Measurements from ENCODE around the gene ADAR.
"Not testable (repeated sequence)": the region's sequence is repeated elsewhere in the genome, so short reads cannot be mapped to it uniquely, and the experiment has no call there.

Gene ADAR, protein sequence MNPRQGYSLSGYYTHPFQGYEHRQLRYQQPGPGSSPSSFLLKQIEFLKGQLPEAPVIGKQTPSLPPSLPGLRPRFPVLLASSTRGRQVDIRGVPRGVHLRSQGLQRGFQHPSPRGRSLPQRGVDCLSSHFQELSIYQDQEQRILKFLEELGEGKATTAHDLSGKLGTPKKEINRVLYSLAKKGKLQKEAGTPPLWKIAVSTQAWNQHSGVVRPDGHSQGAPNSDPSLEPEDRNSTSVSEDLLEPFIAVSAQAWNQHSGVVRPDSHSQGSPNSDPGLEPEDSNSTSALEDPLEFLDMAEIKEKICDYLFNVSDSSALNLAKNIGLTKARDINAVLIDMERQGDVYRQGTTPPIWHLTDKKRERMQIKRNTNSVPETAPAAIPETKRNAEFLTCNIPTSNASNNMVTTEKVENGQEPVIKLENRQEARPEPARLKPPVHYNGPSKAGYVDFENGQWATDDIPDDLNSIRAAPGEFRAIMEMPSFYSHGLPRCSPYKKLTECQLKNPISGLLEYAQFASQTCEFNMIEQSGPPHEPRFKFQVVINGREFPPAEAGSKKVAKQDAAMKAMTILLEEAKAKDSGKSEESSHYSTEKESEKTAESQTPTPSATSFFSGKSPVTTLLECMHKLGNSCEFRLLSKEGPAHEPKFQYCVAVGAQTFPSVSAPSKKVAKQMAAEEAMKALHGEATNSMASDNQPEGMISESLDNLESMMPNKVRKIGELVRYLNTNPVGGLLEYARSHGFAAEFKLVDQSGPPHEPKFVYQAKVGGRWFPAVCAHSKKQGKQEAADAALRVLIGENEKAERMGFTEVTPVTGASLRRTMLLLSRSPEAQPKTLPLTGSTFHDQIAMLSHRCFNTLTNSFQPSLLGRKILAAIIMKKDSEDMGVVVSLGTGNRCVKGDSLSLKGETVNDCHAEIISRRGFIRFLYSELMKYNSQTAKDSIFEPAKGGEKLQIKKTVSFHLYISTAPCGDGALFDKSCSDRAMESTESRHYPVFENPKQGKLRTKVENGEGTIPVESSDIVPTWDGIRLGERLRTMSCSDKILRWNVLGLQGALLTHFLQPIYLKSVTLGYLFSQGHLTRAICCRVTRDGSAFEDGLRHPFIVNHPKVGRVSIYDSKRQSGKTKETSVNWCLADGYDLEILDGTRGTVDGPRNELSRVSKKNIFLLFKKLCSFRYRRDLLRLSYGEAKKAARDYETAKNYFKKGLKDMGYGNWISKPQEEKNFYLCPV

DNA sequence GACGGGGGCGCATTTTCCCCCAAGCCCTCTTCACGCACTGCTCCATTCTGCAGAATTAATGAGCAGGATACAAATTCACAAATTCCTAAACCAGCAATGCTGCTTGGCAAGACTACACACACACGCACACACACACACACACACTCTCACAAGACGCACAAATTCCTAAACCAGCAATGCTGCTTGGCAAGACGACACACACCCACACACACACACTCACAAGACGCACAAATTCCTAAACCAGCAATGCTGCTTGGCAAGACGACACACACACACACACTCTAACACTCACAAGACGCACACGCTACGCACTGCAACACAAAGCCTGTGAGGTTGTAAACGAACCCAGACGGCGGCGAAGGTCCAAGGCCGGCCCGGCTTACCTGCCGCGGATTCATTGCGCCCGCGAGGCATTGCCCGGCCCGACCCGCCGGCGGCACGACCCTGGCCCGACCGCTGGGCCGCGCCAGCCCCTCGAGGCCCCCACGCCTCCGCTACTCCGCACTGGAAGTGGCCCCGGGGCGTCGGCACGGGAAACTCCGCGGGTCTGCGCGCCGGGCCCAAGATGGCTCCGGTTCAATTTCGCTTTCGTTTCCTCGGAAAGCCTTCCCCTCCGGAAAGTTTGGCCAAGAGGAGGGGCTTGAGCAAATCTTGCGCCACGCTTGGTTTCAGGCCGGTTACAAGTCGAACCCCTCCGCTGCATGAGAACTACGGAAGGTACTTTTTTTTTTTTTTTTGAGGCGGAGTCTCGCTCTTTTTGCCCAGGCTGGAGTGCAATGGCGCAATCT, at the start of gene ADAR:
TSS of gene ADAR (minus strand) at position 578 of the 788 bp plus-strand sequence. CDS start at position 398, 180 bp downstream.
- peak; percentile 92 for DNase-seq

DNA sequence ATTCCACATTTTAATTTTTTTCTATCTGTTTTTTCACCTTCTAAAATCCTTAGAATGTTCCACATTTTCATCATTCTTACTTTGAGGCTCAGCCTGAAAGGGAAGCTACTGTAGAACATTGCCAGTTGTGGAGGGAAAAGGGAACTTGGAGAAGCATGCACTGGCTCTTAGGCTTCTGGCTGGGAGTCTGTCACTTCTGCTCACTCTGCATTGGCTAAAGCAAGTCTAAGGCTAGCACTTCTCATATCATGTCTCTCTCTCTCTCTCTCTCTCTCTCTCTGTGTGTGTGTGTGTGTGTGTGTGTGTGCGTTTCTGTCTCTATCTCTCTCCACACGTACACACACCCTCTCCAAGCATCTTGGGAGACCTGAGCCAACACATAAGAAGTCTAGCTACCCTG, 49.6 kb upstream of the ADAR start:
- no peak for DNase-seq

DNA sequence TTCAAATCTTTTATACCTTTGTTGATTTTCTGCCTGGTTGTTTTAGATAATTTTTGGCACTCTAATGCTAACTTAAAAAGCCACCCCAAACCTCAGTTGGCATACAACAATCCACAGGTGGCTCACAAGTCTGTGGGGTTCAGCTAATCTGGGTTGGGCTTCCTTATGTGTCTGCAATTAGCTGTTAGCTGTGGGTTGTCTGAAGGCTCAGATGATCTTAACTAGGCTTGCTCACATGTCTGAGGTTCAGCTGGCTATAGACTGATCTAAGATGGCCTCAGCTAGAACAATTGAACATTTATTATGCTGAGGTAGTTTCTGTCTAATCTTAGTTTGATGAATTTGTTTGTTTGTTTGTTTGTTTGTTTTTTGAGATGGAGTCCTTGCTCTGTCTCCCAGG, 44.9 kb upstream of the ADAR start:
- no peak for DNase-seq

DNA sequence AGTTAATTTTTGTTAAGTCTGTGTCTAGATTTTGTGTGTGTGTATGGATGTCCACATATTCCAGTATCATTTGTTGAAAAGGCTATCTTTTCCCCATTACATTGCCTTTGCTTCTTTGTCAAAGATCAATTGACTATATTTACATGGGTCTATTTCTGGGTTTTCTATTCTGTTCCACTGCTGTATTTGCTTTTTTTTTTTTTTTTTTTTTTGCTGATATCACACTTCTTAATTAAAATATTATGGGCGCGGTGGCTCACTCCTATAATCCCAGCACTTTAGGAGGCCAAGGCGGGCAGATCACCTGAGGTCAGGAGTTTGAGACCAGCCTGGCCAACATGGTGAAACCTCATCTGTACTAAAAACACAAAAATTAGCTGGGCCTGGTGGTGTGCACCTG, 36.7 kb upstream of the ADAR start:
- not testable (repeated sequence) for DNase-seq

DNA sequence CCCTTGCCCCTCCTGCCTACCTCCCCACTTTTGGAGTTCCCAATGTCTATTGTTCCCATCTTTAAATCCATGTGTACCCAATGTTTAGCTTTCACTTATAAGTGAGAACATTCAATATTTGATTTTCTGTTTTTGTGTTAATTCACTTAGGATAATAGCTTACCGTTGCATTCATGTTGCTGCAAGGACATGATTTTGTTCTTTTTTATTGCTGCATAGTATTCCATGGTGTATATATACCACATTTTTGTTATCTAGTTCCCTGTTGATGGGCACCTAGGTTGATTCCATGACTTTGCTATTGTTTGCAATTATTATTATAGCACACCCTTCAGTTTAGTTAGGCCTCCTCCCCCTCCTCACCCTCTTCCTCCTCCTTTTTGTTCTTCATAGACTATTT, 33.5 kb upstream of the ADAR start:
- no peak for DNase-seq

DNA sequence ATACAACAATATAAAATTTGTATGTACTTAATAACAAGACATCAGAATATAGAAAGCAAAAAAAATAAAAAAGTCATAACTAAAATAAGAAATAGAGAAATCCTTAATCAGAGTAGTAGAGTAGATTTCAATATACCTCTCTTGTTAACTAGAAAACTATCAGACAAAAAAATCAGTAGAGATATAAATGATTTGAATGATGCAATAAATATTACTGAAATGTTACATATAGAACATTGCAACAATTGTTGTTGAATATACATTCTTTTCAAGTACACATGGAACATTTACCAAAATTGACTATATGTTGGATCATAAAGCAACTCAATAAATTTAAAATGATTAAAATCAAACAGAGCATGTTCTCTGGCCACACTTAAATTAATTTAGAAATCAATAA, 31.9 kb upstream of the ADAR start:
- no peak for DNase-seq

DNA sequence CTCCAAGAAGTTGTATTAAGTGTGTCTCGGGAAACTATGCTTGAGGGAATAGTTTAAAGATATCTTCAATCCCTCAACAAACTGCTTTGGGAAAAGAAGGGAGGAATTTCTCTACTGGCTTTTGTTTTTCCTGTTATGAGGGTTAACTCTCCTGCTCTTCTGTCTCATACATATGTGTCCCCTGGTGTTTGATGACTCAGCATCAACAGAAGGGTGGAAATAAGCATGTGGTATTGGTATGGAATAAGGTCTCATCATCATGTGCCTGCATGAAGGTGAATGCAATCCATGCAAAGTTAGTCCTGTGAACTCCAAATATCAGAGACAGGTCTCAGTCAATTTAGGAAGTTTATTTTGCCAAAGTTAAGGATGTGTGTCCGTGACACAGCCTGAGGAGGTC, 27.2 kb upstream of the ADAR start:
- DNase-seq = no peak

DNA sequence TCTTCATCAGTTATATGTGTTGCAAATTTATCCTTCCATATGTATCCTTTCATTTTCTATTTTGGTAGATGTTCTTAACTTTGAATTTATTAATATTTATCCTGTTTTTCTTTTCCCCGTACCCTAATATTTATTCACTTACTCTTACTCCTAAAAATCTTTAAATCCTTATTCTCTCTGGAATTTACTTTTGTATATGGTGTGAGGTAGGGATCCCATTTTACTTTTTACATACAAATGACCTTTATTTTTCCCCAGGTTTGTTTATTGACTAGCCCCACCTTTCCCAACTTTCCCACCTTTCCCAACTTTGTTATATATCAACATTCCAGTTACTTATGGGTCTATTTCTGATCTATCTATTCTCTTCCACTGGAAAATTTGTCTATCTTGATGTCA, 21.7 kb upstream of the ADAR start:
- DNase-seq = no peak

DNA sequence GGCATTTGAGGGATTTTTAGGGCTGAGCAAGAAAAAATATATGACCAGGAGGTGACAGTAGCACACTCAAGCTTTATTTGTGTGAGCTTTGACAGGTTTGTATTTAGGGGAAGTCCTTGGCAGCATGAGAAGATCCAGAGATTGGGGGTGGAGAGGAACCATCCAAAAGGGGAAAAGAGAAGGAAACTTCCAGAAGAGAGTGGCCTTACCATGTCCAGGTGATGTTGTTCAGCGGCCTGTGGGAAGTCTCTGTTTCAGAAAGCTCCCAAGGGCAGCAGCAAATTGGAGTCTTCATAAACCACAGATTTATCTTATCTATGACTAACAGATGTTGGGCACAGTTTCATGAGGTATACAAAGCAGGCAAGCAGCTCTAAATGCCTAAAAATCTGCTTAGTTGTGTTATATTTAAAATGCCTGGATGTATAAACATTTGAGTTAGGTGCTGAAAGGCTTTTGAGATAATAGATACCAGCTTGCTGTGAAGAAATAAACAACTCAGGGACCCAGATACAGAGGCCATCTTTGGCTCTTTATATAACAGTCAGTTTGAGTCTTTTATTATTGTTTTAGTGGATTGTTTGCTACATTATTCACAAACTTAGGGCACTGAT, 21.2 kb upstream of the ADAR start:
- no peak for DNase-seq

DNA sequence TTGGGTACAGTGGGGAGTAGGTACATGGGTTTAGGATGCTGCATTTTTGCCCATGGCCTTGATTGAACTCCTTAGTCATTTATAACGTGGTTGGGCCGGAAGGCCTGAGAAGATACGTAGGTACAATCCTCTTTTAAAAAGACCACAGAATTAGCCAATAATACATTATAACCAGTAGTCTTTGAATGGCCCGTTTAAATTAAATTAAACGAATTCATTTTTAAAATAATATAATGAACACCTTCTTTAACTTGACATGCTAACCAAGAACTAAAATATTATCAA, 20.1 kb upstream of the ADAR start:
- no peak for DNase-seq

DNA sequence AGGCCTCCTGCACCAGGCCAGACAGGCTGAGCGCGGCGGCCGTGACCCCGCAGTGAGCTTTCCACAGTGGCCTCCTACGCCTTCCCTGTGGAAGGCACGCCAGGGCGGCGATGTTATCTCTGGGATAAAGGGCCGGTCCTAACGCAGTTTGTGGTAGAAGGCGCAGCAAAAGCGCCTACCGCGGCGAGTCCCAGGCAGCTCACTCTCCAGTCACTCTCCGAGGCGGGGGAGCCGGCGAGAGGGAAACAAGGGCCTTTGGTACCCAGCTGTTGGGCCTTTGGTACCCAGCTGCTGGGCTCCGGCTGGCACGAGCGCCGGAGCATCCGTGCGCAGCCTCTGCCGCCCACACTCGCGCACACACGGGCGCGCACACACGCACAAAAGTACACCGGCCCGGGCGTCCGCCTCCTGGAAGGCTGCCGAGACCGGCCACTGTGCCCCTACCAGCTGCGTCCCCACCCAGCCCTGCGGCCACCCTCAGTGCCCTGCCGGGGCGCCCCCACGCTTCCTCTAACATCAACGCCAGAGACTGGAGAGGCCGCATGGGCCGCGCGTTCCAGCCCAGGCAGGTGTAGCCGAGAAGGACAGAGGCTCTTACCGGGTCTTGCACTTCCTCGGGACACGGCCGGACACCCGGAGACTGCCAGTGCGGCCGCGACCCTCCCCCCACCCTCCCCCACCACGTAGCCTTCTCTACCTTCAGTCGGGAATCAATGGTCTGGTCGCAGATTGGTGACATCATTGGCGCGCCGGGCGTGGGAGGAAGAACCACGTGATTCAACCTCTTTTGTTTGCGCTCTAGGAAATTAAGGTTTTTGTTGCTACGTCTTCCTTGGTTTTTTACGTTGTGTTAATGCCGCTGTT, 19.5 kb upstream of the ADAR start:
- DNase-seq = peak; percentile 89

DNA sequence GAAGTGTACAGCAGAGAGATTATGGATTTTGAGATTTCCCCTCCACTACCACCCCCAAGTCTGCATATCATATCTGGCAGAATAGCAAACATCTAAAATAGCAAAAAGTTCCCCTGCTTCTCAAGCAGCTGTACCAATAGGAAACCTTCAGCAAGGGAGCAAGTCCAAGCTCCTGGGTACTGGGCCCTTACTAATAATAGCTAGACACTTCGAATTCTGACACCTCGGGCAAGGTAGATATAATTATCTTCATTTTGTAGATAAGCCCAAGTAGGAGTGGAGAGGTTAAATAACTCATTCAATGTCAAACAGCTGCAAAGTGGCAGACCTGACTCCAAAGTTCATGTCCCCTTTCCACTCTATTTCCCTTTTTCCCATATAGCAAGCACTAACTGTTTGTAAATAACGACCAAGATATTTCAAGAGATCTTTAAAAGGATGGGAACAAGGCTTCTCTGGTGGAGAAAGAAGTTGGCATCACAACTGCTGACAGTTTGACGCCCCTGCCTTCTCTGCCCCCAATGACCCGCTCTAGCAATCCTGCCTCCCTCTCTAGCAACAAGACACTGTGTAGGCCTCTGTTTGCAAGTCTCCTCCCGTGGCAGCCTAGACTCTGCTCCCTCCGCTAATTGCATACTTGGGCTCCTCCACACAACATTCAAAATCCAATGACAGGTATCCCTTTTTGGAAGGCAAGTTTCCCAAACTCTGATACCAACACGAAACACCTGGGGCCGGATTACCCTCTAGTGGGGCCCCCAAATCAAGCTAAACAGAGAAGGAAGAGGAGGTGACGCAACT, 18.7 kb upstream of the ADAR start:
- DNase-seq = no peak

DNA sequence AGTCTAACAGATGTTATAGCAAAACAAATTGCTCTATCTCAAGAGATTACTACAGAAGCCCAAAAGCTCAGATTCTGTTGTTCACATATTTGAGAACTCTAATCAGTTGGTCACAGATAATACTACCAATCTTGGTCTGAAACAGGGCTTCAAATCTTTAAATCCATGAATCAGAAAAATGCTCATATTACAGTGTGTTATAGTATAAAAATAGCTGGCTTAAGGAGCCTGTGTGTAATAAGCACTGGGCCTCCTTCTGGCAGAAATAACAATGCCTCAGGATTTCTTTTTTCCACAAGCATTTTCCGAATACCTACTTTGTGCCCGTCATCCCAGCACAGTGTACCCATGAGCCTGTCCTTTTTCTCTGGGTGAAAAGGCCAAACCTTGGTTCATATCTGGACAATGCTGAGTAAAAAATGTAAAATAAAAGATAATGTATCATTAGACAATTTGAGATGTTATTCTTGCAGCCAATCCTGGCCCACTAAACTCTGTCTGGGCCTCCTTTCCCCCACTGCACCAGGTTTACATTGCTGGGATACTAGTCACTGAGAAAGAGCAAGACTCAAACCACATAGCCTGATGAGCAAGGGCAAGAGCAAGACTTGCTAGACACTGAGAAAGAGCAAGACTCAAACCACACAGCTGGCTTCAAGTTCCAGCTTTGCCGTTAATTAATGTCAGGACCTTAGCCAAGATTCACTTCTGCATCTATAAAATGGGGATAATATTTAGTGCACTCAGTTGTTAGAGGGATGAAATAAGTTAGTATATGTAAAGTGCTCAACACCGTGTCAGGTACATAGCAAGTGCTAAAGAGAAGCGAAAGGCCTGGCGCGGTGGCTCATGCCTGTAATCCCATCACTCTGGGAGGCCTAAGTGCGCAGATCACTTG, 17.0 kb upstream of the ADAR start:
- no peak for DNase-seq

DNA sequence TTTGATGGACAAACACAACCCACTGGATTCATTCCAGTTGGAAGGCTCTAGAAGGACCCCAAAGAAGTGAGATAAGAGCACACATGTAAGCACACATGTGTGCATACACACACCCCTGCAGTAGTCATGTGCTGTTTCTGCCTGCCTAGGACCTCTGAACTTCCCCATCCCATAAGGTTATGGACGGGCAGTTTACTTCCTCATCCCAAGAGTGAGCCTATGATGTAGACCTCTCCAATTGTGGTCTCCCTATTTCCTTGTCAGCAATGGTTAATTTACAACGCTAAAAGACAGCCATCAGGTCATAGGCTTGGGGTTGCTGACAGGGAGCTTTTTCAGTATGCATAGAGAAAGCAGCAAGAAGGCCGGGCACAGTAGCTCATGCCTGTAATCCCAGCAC, 15.4 kb upstream of the ADAR start:
- DNase-seq = no peak

DNA sequence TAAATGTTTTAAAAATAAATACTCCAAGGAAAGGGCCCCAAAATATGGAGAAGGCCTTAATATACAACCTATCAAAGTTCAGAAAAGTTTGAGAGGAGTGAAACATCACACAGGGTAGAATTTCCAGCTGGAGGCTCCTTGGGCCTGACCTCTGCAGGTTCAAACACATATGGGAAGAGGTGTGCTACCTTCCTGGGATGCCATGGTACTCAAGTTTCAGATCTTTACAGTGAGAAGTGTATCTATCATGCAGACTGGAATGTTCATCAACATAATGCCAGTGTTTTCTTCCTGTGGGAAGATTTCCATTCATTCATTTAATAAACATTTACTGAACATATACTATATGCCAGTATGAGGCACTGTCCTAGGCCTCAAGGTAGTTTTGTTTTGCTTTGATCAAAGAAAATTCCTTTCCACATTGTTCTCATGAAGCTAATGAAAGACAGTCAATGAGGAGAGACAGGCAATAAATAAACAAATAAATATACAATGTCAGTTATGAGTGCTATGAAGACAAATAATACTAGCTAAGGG, 14.6 kb upstream of the ADAR start:
- no peak for DNase-seq

DNA sequence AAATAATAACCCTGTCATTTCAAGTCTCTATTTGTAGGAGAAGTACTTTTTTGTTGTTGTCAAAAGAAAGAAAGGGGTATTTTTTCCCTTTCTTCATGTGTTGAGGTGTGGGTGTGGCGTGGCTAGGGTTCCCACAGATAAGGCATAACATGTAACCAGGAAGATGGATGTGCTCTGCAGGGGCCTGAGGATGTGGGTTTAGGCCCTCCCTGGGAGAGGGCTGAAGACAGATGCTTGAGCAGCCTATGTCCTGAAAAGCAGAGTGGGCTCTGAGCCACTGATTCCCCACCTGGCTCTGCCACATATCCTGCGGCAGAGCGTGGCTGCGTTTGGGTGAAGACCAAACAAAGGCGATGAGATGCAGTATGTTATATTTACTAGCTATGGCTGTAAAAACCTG, 13.9 kb upstream of the ADAR start:
- DNase-seq = no peak

DNA sequence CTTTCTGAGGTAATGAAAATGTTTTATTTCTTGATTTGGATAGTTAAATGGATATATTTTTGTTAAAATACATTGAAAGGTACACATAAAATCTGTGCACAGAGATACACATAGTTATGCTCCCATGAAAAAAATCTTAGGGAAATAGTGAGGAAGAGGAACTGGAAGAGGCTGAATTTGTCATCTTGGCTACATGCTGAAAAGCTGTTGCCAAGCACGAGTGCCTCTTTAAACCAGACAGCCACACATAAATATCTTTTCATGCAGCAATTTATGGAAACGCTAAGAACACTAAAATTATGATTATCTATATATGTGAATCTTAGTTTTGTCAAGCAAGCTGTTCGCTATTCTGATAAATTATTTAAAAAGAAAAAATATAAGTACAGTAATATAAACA, 12.8 kb upstream of the ADAR start:
- no peak for DNase-seq

DNA sequence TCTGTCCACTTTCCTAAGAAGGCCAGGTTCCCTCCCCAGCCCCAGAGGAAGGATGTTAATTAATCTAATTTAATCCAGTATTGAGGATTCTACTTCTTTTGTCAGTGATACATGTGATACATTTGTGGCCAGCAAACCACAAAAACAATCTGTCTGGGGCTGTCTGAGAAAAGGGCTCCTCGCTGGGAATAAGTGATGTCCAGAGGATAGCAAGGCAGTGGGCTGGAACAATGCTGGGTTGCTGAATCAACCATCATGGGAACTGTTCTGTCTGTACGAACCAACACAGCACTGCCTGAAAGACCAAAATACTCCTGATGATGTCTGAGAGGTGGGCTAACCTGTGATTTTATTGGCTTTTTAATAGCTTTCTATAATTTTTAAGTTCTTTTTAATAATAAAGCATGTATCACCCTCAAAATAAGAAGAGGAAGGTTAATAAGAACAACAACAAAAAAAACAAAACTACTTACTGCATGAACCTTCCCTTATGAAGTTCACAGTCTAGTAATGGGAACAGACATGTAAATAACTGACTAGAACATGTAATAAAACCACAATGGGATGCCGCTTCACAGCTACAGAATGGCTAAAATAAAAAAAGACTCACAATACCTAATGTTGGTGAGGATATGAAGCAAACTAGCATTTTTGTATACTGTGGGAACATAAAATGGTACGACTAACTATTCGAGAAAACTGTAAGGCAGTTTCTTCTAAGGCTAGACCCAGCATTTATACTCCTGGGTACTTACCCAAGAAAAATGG, 11.4 kb upstream of the ADAR start:
- no peak for DNase-seq

Measured in activated CD4-positive, alpha-beta T cell treated with anti-CD3 and anti-CD28 coated beads for 1 hour (primary cell).